Epithelial cell of prostate (primary cell): ENCODE results near the gene SMIM9.
"Not testable (repeated sequence)": the region's sequence is repeated elsewhere in the genome, so short reads cannot be mapped to it uniquely, and the experiment has no call there.

ENCODE experiments used
- DNase-seq: peaks from one replicate; pipeline ENCODE4 v3.0.0-alpha.2; 2011; ENCODE audit warnings: low read depth, low spot score
- H3K27ac ChIP-seq: fragments of 450-650 bp; 2 replicates; pipeline ENCODE4 v1.5.1; 2017; ENCODE audit warnings: mild to moderate bottlenecking

Gene SMIM9

GRCh38 chrX:154816326-154816898 lies 18.1 kb downstream of the SMIM9 start:
- not testable (repeated sequence) for DNase-seq, H3K27ac ChIP-seq

GRCh38 chrX:154815274-154815818 lies 19.1 kb downstream of the SMIM9 start:
- H3K27ac ChIP-seq: no peak overlapping the region
- DNase-seq: no peak

DNA sequence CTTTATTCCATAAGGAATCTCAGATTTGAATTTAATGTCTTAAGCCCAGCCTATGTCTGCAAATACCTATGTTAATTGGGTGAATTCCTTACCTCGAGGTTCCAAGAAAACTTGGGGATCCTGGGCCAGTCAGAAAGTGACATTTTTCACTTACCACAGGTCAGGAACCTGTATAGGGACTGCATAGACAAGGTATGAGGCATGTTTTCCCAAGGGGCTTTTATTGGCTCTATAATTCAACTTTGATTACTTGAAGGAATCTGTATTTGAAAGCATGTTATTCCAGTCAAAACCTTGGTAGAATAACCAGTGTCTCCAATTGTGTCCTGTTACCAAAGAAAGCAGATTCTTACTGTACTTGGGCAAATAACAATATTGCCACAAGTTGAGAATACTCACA lies 20.7 kb downstream of the SMIM9 start:
- H3K27ac ChIP-seq: no peak overlapping the region
- DNase-seq: no peak

- H3K27ac ChIP-seq: no peak overlapping the region
- DNase-seq: no peak
Measured at GRCh38 chrX:154812341-154813101, 21.9 kb downstream of the SMIM9 start.

- DNase-seq: no peak
- no peak overlapping the region for H3K27ac ChIP-seq
Measured at GRCh38 chrX:154809939-154810665, 24.4 kb downstream of the SMIM9 start.

DNA sequence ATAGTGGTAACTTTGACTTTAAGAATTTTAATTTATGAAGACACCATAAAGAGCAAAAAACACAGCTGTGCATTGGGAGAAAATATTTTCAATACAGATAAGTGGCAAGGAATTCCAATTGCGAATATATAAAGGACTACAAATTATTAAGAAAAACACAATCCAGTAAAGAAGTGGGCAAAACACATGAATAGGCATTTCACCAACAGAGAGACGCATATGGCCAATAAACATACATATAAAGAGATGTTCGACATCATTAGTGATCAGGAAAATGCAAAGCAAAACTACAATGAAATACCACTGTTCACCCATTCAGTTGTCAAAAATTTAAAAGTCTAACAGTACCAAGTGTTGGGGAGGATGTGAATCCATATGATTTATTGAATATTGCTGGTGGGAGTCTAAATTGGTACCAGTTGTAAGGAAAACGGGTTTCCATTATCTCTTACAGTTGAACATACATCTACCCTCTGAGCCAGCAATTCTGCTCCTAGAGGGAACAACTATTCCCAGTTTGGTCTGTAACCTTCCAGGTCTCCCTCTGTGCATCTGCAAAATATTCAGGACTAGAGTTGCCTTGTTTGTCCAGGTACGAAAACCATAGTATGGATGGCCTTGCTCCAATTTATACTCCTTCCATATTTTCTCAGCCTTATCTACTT lies 27.5 kb downstream of the SMIM9 start:
- no peak for DNase-seq
- H3K27ac ChIP-seq: no peak overlapping the region

GRCh38 chrX:154805696-154806091 lies 28.8 kb downstream of the SMIM9 start:
- no peak overlapping the region for H3K27ac ChIP-seq
- DNase-seq: no peak

DNA sequence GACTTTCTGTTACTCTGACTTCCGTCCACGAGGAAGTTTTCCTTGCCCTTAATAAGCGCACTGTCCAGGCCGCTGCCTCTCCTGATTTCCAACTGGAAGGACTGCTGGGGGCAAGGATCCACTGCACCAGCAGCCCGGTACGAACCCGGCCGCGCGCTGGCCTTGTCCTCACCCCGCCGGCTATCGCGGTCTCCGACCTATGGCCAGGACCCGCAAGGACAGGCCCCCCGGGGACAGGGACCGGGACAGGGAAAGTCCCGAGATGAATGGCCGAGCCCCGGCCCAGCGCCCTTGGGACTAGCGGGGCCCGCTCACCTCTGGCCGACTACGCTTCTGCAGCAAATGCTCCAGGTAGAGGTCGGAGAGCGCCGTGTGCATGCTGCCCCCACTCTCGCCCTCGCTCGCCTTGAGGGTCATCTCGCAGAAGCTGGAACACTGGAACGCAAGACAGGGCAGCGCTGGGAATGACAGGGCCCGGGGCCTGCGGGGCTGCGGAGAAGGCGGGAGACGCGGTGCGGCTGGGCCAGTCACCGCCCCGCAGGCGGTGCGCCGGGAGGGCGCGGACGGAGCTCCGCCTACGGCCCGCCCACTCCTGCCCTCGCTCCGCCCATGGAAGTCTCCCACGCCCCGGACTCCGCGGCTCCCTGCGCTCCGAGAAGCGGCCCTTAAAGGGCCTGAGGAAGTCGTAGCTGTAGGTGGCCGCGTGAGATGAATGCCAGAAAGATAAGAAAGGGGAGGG lies 29.3 kb downstream of the SMIM9 start, which contains the start of gene MPP1:
Gene MPP1 (minus strand): TSS at position 529 of the 739 bp plus-strand sequence. CDS start 112 bp downstream, at position 417.
- no peak for DNase-seq
- H3K27ac ChIP-seq: no peak within 1 kb of the TSS

GRCh38 chrX:154804261-154804956 lies 30.1 kb downstream of the SMIM9 start:
- DNase-seq: no peak
- no peak overlapping the region for H3K27ac ChIP-seq

GRCh38 chrX:154802947-154803346 lies 31.5 kb downstream of the SMIM9 start:
- H3K27ac ChIP-seq: no peak overlapping the region
- no peak for DNase-seq

DNA sequence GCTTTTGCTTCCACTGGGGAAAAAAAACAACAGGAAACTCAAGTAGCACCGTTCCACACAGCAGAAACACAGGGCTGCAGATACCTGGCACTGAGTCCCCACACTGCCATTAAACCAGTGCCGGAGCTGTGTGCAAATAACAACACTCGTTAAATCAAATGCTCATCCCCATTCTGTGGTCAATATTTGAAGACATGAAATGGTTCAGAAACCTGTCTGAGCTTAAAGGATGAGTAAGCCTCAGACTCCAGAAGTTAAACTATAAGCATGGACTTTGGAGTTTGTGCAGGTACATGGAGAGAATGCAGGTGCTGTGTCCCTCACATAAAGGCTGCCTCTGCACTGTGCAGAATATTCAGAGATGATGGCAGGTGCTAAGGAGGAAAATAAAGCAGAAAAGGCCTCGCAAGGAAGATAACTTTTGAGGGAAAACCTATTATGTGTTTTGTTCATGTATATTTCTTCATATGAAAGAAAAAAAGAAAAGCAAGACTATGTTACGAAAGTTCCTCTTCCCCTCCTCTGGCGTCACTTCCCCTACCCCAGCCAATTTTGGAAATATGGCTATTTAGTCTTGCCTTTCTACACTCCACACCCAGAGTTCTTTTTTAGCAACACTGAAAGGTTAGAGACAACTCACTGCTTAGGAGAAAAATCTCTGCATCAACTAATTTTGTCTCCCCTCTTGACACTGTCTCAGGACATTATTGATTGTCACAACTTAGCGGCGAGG lies 33.8 kb downstream of the SMIM9 start:
- H3K27ac ChIP-seq: no peak overlapping the region
- no peak for DNase-seq

GRCh38 chrX:154799556-154800348 lies 34.7 kb downstream of the SMIM9 start:
- peak overlapping the region; percentile 35 for H3K27ac ChIP-seq
- no peak for DNase-seq

DNA sequence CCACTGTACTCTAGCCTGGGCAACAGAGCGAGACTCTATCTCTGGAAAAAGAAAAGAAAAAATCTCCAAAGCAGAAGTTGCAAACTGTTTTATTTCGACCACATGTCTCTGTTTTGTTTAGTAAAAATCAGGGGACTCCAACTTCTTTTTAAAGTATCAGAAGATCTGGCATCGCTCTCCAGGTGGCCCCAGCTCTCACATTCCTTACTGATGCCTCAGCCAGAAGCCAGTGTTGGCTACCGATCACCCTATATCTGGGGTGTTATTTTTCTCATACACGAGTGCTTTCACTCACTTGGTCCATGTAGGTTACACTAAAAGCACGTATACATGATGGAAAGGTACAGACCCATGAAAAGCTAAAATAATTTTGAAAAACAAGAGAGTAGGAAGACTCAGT lies 37.5 kb downstream of the SMIM9 start:
- DNase-seq: no peak
- no peak overlapping the region for H3K27ac ChIP-seq

DNA sequence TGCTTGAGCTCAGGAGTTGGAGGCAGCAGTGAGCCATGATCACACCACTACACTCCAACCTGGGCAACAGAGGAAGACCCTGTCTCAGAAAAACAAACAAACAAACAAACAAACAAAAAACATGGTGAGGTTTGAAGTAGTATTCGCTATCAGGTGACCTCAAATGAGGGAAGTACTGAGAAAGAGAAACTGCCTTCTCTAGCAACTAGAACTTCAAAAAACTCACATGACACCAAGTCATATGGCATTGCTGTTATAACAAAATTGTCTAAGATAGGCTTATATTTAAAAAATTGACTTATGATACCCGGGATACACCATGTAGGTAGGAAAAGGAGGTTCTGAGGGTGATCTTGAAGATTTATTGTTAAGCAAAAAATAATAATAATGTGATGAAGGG lies 39.4 kb downstream of the SMIM9 start:
- no peak for DNase-seq

GRCh38 chrX:154793084-154793795 lies 41.2 kb downstream of the SMIM9 start:
- DNase-seq: no peak
- H3K27ac ChIP-seq: no peak overlapping the region

More for the DNA sequence above, 39.4 kb downstream of the SMIM9 start:
- H3K27ac ChIP-seq: no peak overlapping the region

GRCh38 chrX:154791939-154792338 lies 42.5 kb downstream of the SMIM9 start:
- no peak for DNase-seq
- no peak overlapping the region for H3K27ac ChIP-seq

- no peak overlapping the region for H3K27ac ChIP-seq
- no peak for DNase-seq
Measured at GRCh38 chrX:154791467-154791866, 43.0 kb downstream of the SMIM9 start.
